WTC11 (cell line): ENCODE measurements around the gene MIOX. TPM values are rescaled to one million over a fixed set of nuclear protein-coding genes. Genes with fewer than 3 reads are reported as not detected.

ENCODE experiments used
- ATAC-seq: fragments of 200-7000 bp; cut with Tn5 transposase; 2 replicates; pipeline ENCODE4 v1.10.0; 2021; ENCODE audit warnings: mild to moderate bottlenecking, moderate library complexity
- CTCF ChIA-PET: fragments of 300-600 bp; sonication (Branson Sonifier 250); formaldehyde crosslinking; loops from one replicate; lab custom pipeline; 2021; ENCODE audit warnings: antibody characterized with exemption; lab: Charles Lee
- POLR2A ChIA-PET: fragments of 350-600 bp; sonication (Branson Sonifier 250); formaldehyde crosslinking; loops from one replicate; lab custom pipeline; 2021; ENCODE audit warnings: antibody characterized with exemption; lab: Charles Lee
- DNase-seq: peaks from one replicate; pipeline ENCODE4 v3.0.0; 2021; ENCODE audit warnings: low spot score
- H3K27ac Mint-ChIP-seq: 2 replicates; pipeline ENCODE4 v1.8.0; 2021; ENCODE audit warnings: mixed read lengths
- H3K27me3 Mint-ChIP-seq: 2 replicates; pipeline ENCODE4 v1.8.0; 2021; ENCODE audit warnings: low read depth, mild to moderate bottlenecking, moderate library complexity, mixed read lengths
- H3K36me3 Mint-ChIP-seq: 2 replicates; pipeline ENCODE4 v1.8.0; 2021; ENCODE audit warnings: mixed read lengths
- H3K4me1 Mint-ChIP-seq: 2 replicates; pipeline ENCODE4 v1.8.0; 2022; ENCODE audit warnings: mixed read lengths
- H3K4me3 Mint-ChIP-seq: 2 replicates; pipeline ENCODE4 v1.8.0; 2021; ENCODE audit warnings: mild to moderate bottlenecking, moderate library complexity, mixed read lengths
- H3K9me3 Mint-ChIP-seq: 2 replicates; pipeline ENCODE4 v1.8.0; 2021; ENCODE audit warnings: mixed read lengths
- AFF4 ChIP-seq: sonication (generic); formaldehyde crosslinking; IDR thresholded peaks from 2 replicates; pipeline ENCODE4 v1.8.1; 2023; ENCODE audit warnings: mild to moderate bottlenecking, missing genetic modification reagents, borderline replicate concordance
- ATF2 ChIP-seq: sonication (generic); formaldehyde crosslinking; IDR thresholded peaks from 2 replicates; pipeline ENCODE4 v1.8.1; 2022; ENCODE audit warnings: low read depth, missing genetic modification reagents, borderline replicate concordance
- ATF3 ChIP-seq: sonication (generic); formaldehyde crosslinking; conservative IDR thresholded peaks from 2 replicates; pipeline ENCODE4 v1.8.1; 2022; ENCODE audit warnings: mild to moderate bottlenecking, missing genetic modification reagents
- ATF6 ChIP-seq: sonication (generic); formaldehyde crosslinking; IDR thresholded peaks from 2 replicates; pipeline ENCODE4 v1.8.1; 2023; ENCODE audit warnings: mild to moderate bottlenecking, missing genetic modification reagents
- CDX4 ChIP-seq: fragments of 250-450 bp; sonication (Bioruptor Pico); IDR thresholded peaks from 2 replicates; pipeline ENCODE4 v1.9.0; 2021; ENCODE audit warnings: moderate library complexity, mild to moderate bottlenecking, inconsistent platforms, borderline replicate concordance
- ESRRA ChIP-seq: sonication (generic); formaldehyde crosslinking; IDR thresholded peaks from 2 replicates; pipeline ENCODE4 v1.8.1; 2022; ENCODE audit warnings: mild to moderate bottlenecking, missing genetic modification reagents, borderline replicate concordance
- FOXK1 ChIP-seq: sonication (generic); formaldehyde crosslinking; IDR thresholded peaks from 2 replicates; pipeline ENCODE4 v1.8.0; 2022; ENCODE audit warnings: mild to moderate bottlenecking, moderate library complexity, missing genetic modification reagents
- IRF1 ChIP-seq: sonication (generic); formaldehyde crosslinking; IDR thresholded peaks from 2 replicates; pipeline ENCODE4 v1.8.0; 2023; ENCODE audit warnings: missing genetic modification reagents
- MAX ChIP-seq: sonication (generic); formaldehyde crosslinking; IDR thresholded peaks from 2 replicates; pipeline ENCODE4 v1.8.0; 2022; ENCODE audit warnings: mild to moderate bottlenecking, missing genetic modification reagents
- MXD4 ChIP-seq: fragments of 250-450 bp; sonication (Bioruptor Pico); IDR thresholded peaks from 2 replicates; pipeline ENCODE4 v1.8.0; 2021; ENCODE audit warnings: mild to moderate bottlenecking, moderate library complexity, borderline replicate concordance
- NFYB ChIP-seq: sonication (generic); formaldehyde crosslinking; conservative IDR thresholded peaks from 2 replicates; pipeline ENCODE4 v1.8.0; 2022; ENCODE audit warnings: low read depth, missing genetic modification reagents
- SMAD4 ChIP-seq: sonication (generic); formaldehyde crosslinking; IDR thresholded peaks from 2 replicates; pipeline ENCODE4 v1.8.0; 2022; ENCODE audit warnings: mild to moderate bottlenecking, missing genetic modification reagents
- SOX15 ChIP-seq: fragments of 250-450 bp; sonication (Bioruptor Pico); IDR thresholded peaks from 2 replicates; pipeline ENCODE4 v1.9.0; 2021; ENCODE audit warnings: mild to moderate bottlenecking
- TEAD1 ChIP-seq: sonication (generic); formaldehyde crosslinking; IDR thresholded peaks from 2 replicates; pipeline ENCODE4 v1.8.0; 2022; ENCODE audit warnings: mild to moderate bottlenecking, missing genetic modification reagents
- ZMAT4 ChIP-seq: fragments of 250-450 bp; sonication (Bioruptor Pico); IDR thresholded peaks from 2 replicates; pipeline ENCODE4 v1.9.0; 2021; ENCODE audit warnings: mild to moderate bottlenecking
- total RNA-seq: library from RNA; stranded (reverse); gene quantifications from 3 replicates; pipeline ENCODE4 v1.2.3, GENCODE V29; 2021

MIOX gene
- total RNA-seq, 1 experiment from 2014 or later: 0.33 TPM

- Mint-ChIP-seq H3K9me3 (no peaks in the 10 kb centered on the region), H3K4me3 (peak overlapping the region; percentile 91; the same call in 1 of the 2 replicates), H3K27ac (no peak overlapping the region), H3K36me3 (no peaks in the 10 kb centered on the region), H3K4me1 (peaks cover 10% of the 10 kb centered on the region), H3K27me3 (no peaks in the 10 kb centered on the region)
- CTCF ChIA-PET: interaction anchor here (0.7 to 1.8 kb wide), 2 partner anchors 8 to 20 kb away, joined by 4 to 9 read pairs; partner anchors contain the start of gene SCO2
- DNase-seq: no peak
- TF ChIP-seq ESRRA (CRISPR knock-in tag) (no peak), IRF1 (CRISPR knock-in tag) (no peak), ATF6 (CRISPR knock-in tag) (no peak), AFF4 (CRISPR knock-in tag) (no peak), MXD4 (CRISPR knock-in tag) (no peak), ATF2 (no peak), CDX4 (CRISPR knock-in tag) (no peak), ZMAT4 (CRISPR knock-in tag) (no peak), SMAD4 (CRISPR knock-in tag) (no peak), MAX (CRISPR knock-in tag) (no peak), FOXK1 (CRISPR knock-in tag) (no peak)
- no peak for ATAC-seq
- POLR2A ChIA-PET: no interaction called here
Observed at GRCh38 chr22:50505776-50506610, 19.3 kb downstream of the MIOX start.

GRCh38 chr22:50506611-50507420 lies 20.2 kb downstream of the MIOX start:
- Mint-ChIP-seq H3K9me3 (no peaks in the 10 kb centered on the region), H3K27ac (no peak overlapping the region), H3K27me3 (no peaks in the 10 kb centered on the region), H3K4me1 (peaks cover 10% of the 10 kb centered on the region), H3K36me3 (no peaks in the 10 kb centered on the region), H3K4me3 (peak overlapping the region; percentile 91)
- 0 out of 2 replicates have a peak, but pooled peaks have one; percentile 24 for TF ChIP-seq TEAD1 (CRISPR knock-in tag)
- TF ChIP-seq NFYB (CRISPR knock-in tag): no peak
- TF ChIP-seq ATF3 (CRISPR knock-in tag): 0 out of 2 replicates have a peak, but pooled peaks have one; percentile 60
- no peak for TF ChIP-seq SOX15
- ATAC-seq (peak; percentile 2), DNase-seq (no peak)
- ChIA-PET CTCF (interaction anchor here (0.7 to 1.8 kb wide), 5 partner anchors 9 to 266 kb away, joined by 3 to 9 read pairs (median 4); partner anchors contain the start of gene SCO2), POLR2A (interaction anchor here (1.3 kb wide), 1 partner anchor 19 kb away, joined by 13 read pairs; the partner anchor contains the start of gene SCO2)
